Fibroblast of skin of right biceps (primary cell): ENCODE results near the gene TSEN2.
"Not testable (repeated sequence)": the region's sequence is repeated elsewhere in the genome, so short reads cannot be mapped to it uniquely, and the experiment has no call there.

Experiments
- DNase-seq: peaks from one replicate; pipeline ENCODE4 v3.0.0-alpha.2; 2013

The TSEN2 gene

GRCh38 chr3:12484198-12484982 lies at the start of gene TSEN2:
Gene TSEN2, plus strand, starts transcription at chr3:12484480. Its CDS starts 5,321 bp downstream, at chr3:12489801.
- DNase-seq: peak; percentile 94

- DNase-seq: peak; percentile 90
Measured at GRCh38 chr3:12436514-12437220, 47.6 kb upstream of the TSEN2 start.

DNA sequence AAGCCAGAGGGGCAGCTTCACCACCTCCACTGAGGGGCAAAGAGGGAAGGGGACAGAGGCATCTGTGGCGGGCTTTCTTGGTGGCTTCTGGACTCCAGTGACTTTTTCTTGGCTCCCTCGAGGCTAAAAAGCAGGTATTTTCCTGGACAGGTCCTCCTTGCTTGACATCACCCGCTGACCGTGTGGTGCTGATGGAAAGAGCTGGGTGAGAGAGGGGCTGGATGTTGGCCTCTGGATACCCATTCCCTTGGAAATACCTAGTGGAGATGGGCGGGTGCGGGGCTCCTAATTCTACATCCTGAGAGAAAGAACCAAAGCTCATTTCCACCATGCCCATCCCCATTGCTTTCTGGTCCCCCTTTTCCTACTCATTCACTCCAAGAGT lies 47.1 kb upstream of the TSEN2 start:
- DNase-seq: no peak

GRCh38 chr3:12437861-12438260 lies 46.4 kb upstream of the TSEN2 start:
- no peak for DNase-seq

GRCh38 chr3:12438318-12438717 lies 46.0 kb upstream of the TSEN2 start:
- DNase-seq: no peak

DNA sequence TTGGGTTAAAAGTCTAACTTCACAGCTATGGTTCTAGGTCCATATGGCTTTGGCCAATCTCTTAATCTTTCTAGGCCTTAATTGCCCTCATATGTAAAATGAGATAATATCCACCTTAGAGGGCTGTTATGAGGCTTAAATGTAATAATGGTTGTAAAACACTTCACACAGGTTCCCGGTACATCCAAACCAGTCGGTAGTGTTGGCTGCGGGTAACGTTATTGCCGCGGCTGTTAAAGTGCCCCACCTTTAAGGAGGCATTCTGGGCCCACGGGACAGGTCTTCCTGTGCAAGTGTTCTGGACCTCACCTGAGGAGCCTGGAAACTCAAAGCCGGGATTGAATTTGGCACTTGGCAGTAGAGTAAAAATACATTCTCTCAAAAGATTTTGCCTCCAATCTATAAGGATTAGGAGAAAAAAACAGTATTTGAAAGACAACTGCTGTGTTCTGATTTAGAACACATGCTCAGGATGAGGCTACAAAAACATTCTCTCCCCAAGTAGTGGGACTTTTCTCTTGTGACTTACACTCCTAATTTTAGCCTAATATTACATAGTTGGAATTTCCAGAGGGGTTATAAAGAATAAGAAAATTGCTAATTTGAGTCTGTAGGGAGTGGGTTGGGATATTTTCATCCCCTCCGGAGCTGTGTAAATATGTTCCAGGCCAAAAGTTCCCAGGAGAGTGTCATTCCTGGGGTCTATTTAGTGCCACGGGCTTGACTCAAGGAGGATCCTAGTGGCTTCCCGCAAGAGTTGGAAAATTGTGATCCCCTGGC lies 44.9 kb upstream of the TSEN2 start:
- DNase-seq: peak; percentile 31

- DNase-seq: peak; percentile 79
Measured at GRCh38 chr3:12440927-12441714, 43.2 kb upstream of the TSEN2 start.

DNA sequence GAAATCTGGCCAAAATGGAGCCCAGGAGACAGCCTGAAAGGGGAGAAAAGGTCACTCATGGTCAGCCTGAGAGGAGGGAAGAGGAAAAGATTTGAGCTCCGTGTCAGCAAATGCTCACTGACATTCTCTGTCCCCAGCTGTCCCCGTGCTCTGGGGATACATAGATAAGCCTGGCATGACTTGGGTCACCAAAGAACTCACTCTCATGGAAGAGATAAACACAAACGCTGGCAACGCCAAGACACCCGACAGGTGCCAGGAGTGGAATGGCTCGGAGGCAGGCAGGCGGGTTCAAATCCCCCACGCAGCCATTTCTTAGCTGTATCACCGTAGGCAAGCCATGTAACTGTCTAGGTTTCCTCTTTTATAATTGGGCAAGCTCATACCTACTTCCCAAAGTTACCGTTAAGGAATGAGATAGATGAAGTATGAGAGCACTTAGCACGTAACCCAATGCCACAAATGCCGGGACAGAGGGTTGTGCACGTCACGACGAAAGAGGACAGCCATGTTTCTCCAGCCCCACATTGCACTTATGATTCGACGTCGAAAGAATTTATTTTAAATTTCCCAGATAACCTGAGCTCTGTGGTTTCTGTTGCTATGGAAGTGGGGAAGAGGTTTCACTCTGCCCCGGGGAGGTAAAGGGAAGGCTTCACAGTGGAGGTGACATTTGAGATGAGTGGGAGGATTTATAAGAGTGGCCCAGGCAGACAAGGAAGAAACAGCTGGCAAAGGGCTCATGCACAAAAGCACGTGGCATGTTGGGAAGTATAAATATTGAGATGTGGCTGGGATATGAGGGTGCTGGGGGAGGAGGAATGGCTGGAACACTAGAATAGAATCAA lies 41.4 kb upstream of the TSEN2 start:
- peak; percentile 36 for DNase-seq

- DNase-seq: no peak
Measured at GRCh38 chr3:12443781-12444522, 40.3 kb upstream of the TSEN2 start.

- no peak for DNase-seq
Measured at GRCh38 chr3:12444582-12445471, 39.5 kb upstream of the TSEN2 start.

DNA sequence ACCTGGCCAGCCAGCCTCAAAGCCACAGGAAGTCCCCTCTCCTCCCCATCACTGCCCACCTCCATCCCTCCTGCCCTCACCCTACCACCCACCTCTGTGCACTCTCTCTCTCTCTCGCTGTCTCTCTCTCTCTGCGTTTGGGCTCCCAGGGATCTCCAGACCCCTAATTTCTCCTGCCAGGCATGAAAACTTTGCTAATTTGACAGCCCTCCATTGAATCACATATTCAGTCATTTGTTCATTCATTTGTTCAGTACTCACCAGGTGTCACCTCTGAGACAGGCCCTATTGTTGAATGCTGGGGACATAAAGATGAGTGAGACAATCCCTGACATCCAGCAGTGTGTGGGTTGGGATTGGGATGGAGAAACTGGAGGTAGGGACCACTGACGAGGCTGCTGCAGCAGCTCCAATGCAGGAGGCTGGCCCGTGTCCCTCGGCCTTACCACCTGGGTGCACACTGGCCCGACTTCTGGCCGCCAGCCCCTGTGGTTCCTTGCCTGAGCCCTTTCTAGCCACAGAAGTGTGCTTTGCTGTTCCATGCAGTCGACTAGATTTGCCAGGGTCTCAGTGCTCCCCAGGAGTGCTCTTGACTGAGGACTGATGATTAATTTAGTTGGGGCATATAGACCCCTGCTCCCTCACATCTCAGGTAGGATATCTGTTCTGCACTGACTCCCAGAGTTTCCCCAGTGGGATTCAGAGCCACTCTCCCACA lies 38.6 kb upstream of the TSEN2 start:
- DNase-seq: no peak

GRCh38 chr3:12446298-12446697 lies 38.0 kb upstream of the TSEN2 start:
- no peak for DNase-seq

GRCh38 chr3:12447075-12447474 lies 37.2 kb upstream of the TSEN2 start:
- DNase-seq: no peak

- DNase-seq: not testable (repeated sequence)
Measured at GRCh38 chr3:12448404-12449202, 35.7 kb upstream of the TSEN2 start.

DNA sequence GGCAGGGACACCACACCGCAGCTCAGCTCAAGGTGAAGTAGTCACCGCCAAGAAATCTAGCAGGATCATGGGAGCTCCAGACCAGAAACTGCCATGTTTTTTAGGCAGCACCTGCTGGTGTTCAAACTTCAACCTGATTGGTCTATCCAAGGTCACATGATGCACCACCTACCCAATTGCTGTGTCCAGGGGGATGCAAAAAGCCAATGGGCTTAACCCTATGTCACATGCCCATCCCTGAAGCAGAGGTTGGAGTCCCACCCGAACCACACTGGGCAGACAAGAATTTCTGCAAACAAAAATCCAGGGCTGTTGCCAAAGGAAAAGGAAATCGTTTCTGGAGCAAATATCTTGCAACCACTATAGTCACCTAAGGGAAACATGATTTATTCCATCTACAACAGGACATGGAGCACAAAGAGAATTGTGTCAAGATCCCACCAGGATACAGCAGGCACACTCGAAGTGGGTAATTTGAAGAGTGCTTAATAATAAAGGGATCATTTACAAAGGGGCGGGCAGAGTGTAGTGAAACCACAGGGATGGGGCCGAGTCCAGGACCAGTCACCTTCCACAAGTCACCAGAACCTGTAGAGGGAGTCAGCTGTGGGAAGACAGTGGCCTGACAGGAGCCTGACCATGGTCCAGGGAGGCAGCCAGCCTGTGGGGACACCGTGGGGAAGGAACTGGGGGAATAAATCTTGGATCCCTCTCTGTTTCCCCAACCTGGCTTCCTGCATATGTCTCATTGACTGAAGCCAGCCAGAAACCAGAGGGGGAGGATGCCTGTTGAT lies 34.2 kb upstream of the TSEN2 start:
- DNase-seq: no peak

DNA sequence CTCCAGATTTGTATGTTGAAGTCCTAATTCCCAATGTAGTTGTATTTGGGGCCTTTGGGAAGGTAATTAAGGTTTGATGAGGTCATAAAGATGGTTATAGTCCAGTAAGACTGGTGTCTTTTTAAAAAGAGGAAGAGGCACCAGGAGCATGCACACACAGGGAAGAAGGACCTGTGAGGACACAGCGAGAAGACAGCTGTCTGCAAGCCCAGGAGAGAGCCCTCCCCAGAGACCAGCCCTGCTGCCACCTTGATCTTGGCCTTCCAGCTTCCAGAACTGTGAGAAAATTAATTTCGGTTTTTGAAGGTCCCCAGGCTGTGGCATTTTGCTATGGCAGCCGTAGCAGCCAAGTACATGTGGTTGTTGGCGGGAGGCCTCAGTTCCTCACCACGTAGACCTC lies 32.8 kb upstream of the TSEN2 start:
- DNase-seq: no peak

DNA sequence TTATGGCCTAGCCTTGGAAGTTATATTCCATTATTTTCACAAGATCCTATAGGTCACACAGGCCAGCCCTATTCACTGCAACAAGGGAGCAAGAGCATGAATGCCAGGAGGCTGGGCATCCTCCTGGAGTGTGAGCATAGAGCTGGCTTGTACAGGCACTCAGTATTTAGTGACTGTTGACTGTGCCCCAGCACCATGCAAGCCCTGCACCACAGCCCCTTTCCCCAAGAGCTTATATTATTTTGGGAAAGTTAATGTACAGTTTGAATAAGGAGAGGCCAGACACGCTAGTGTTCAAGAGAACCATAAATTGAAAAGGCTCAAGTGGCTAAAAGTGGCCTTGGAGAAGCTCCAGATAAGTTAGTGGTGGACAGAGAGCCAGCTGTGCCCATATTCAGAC lies 32.3 kb upstream of the TSEN2 start:
- no peak for DNase-seq
